Mucosa of stomach (tissue), 1 donor: Measurements from ENCODE around the gene PNPLA1.

Experiments
- H3K27me3 ChIP-seq: one replicate; pipeline ENCODE4 v1.7.0; 2013; ENCODE audit warnings: mild to moderate bottlenecking, low read length; ENCODE audit not compliant: control insufficient read depth, insufficient read depth
- H3K36me3 ChIP-seq: one replicate; pipeline ENCODE4 v1.7.0; 2013; ENCODE audit warnings: low read length; ENCODE audit not compliant: control insufficient read depth, insufficient read depth
- H3K4me1 ChIP-seq: one replicate; pipeline ENCODE4 v1.7.0; 2013; ENCODE audit warnings: mild to moderate bottlenecking, low read length; ENCODE audit not compliant: control insufficient read depth, insufficient read depth
- H3K4me3 ChIP-seq: one replicate; pipeline ENCODE4 v1.7.0; 2013; ENCODE audit warnings: low read length
- H3K9ac ChIP-seq: one replicate; pipeline ENCODE4 v1.7.0; 2013; ENCODE audit warnings: mild to moderate bottlenecking, low read length, moderate library complexity
- H3K9me3 ChIP-seq: one replicate; pipeline ENCODE4 v1.7.0; 2013; ENCODE audit warnings: mild to moderate bottlenecking, low read length, moderate library complexity; ENCODE audit not compliant: control insufficient read depth
- donor health status: Pancreatic carcinoma.

Gene PNPLA1

DNA sequence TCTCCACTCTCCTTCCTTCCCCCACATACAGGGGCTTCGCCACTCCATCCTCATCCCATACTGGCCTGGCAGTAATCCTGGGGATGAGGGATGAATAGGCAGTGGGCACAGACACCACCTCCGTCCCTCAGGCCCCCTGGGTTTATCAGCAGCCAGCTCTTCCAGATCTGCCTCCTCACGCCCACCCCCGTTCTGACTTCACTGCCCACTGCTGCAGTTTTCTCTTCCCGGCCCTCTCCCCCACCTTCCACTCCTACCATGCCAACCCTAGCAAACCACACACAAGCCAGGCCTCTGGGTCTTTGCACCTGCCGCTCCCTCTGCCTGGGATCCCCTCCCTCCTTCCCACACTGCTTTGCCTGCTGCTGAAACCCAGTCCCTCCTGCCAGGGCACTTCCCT lies 22.3 kb downstream of the PNPLA1 start:
- H3K4me3 ChIP-seq: no peak overlapping the region
- H3K36me3 ChIP-seq: no peaks in the 10 kb centered on the region
- peaks cover 11% of the 10 kb centered on the region for H3K27me3 ChIP-seq
- H3K9ac ChIP-seq: no peak overlapping the region
- H3K4me1 ChIP-seq: peaks cover 7% of the 10 kb centered on the region
- H3K9me3 ChIP-seq: no peaks in the 10 kb centered on the region

DNA sequence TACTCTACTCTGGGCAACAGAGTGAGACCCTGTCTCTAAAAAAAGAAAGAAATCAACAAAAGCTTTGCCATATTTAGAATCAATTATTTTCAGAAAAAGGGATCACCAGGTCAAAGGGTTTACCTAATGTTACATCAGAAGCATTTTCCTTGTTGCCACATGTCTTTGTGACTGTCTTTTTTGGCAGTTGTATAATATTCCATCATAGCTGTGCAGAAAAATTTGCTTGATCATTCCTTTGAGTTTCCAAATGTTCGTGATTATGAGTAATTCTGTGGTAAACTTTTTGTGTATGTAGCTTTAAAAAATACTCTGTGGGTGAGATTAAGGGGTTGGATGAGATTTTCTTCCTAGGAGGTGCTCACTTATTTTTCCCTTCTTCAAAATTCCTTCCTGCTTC lies 26.4 kb downstream of the PNPLA1 start:
- Histone ChIP-seq H3K4me3 (no peak overlapping the region), H3K36me3 (no peaks in the 10 kb centered on the region), H3K4me1 (no peaks in the 10 kb centered on the region), H3K27me3 (no peaks in the 10 kb centered on the region), H3K9ac (no peak overlapping the region), H3K9me3 (no peaks in the 10 kb centered on the region)

DNA sequence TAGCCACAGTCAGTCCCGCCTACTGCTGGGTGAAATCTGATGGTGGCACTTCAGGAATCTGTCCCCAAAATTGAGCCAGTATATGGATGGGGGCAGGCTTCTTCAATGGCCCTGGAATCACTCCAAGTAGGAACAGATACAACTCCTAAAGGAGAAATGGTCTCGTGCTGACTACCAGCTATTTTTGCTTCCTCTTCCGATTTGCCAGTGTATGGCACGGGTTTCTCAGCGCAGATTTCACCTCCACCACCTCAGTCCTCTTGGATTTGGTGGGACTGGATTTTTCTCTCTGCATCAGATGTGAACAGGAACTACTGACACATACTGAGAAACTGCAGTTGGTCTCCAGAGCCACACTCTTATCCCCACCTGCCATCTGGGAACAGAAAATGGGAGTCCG lies 27.2 kb downstream of the PNPLA1 start:
- H3K27me3 ChIP-seq: no peaks in the 10 kb centered on the region
- no peak overlapping the region for H3K4me3 ChIP-seq
- no peaks in the 10 kb centered on the region for H3K36me3 ChIP-seq
- peaks cover 8% of the 10 kb centered on the region for H3K4me1 ChIP-seq
- H3K9ac ChIP-seq: no peak overlapping the region
- no peaks in the 10 kb centered on the region for H3K9me3 ChIP-seq

DNA sequence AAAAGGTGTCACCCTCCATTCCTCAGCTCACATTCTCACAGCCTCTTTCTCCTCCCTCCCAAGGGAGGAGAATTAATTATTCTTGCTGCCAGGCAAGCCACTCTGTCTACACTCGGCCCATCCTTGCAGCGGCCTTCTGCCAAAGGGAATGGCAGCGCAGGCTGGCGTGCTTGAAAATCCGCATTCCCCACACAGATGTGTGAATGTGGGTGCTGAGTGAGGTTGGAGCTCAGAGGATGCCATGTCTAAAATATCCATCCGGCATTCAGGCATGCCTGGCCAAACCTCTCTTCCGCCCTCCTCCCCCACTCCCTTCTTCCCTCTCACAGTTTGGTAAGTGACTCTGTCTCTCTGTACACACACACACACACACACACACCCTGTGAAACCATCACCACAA lies 27.7 kb downstream of the PNPLA1 start:
- no peak overlapping the region for H3K9ac ChIP-seq
- no peaks in the 10 kb centered on the region for H3K9me3 ChIP-seq
- no peak overlapping the region for H3K4me3 ChIP-seq
- no peaks in the 10 kb centered on the region for H3K36me3 ChIP-seq
- peaks cover 12% of the 10 kb centered on the region for H3K4me1 ChIP-seq
- H3K27me3 ChIP-seq: no peaks in the 10 kb centered on the region

DNA sequence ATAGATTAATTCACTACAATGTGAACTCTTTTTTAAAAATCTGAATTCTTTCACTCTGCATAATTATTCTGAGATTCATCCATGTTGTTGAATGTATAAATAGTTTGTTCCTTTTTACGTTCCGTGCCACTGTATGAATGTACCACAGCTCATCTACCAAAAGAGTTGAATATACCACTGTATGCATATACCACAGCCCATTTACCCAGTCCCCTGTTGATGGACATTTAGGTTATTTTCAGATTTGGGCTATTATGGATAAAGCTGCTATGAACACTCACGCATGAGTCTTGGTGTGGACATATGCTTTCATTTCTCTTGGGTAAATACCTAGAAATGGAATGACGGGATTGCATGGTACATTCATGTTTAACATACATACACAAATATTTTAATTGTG lies 28.2 kb downstream of the PNPLA1 start:
- H3K4me1 ChIP-seq: peaks cover 16% of the 10 kb centered on the region
- H3K9ac ChIP-seq: no peak overlapping the region
- H3K36me3 ChIP-seq: no peaks in the 10 kb centered on the region
- no peaks in the 10 kb centered on the region for H3K27me3 ChIP-seq
- no peaks in the 10 kb centered on the region for H3K9me3 ChIP-seq
- H3K4me3 ChIP-seq: no peak overlapping the region

DNA sequence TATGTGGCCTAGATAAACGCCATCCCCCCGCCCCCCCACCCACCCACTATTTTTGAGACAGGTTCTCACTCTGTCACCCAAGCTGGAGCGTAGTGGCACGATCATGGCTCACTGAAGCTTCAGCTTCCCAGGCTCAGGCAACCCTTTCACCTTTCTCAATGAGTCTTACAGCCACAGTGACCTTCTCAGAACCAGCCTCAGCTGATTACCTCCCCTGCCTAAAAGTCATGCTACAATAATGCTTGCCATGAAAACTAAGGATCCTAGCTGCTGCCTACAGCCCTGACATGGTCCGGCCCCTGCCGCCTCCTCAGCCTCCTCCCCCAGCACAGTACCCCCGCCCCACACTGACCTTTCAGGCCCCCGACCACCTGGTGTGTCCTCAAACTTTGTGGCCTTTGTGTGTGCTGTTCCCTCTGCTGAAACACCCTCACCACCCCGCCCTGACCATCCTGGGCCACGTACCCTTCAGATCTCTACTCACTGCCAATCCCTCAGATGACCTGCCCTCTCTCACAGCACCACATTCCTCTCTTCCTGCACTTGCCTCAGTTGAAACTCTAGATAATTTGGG lies 31.3 kb downstream of the PNPLA1 start:
- Histone ChIP-seq H3K9me3 (no peaks in the 10 kb centered on the region), H3K9ac (no peak overlapping the region), H3K4me3 (no peak overlapping the region)

DNA sequence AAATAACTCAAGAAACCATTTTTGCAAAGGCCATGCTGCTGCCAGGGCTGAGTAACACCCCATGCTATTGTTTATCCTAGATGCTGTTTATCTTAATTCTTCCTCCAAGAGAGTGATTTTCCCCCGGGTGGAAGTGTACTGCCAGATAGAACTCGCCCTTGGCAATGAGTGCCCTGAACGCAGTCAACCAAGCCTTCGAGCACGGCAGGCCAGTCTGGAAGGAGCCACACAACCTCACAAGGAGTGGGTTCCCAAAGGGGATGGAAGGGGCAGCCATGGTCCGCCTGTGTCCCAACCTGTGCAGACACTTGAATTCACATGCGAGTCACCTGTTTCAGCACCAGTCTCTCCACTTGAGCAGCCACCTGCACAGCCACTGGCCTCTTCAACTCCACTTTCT lies 31.9 kb downstream of the PNPLA1 start:
- H3K36me3 ChIP-seq: no peaks in the 10 kb centered on the region
- peaks cover 16% of the 10 kb centered on the region for H3K4me1 ChIP-seq
- H3K9ac ChIP-seq: no peak overlapping the region
- H3K27me3 ChIP-seq: no peaks in the 10 kb centered on the region
- H3K4me3 ChIP-seq: no peak overlapping the region
- no peaks in the 10 kb centered on the region for H3K9me3 ChIP-seq

More for the DNA sequence above, 31.3 kb downstream of the PNPLA1 start:
- Histone ChIP-seq H3K4me1 (peaks cover 16% of the 10 kb centered on the region), H3K27me3 (no peaks in the 10 kb centered on the region), H3K36me3 (no peaks in the 10 kb centered on the region)

DNA sequence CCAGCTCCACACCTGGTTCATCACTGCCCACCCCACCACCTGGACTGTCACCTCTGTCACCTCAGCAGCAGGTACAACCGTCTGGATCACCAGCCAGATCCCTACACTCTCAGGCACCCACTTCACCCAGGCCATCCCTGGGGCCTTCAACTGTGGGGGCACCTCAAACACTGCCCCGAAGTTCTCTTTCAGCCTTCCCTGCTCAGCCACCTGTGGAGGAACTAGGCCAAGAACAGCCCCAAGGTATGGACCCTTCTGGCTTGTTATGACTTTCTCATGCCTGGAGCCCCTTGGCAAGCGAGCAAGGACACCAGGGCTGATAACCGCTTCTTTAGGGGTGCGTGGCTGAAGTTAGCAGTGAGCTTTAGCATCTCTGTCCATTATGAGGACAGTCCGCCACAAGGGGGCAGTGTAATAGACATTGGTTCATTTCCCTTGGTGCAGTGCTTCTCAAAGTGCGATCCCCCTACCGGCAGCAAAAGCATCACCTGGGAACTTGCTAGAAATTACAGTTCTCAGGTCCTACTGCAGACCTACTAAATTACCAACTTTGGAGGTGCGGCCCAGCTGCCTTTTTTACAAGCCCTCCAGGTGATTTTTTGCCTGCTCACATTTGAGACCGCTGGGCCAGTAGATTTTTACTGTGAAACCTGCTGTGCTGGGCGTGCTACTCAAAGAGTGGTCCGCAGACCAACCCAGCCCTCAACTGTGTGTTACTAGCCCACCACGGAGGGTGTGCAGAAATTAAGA lies 32.5 kb downstream of the PNPLA1 start:
- Histone ChIP-seq H3K4me1 (peaks cover 16% of the 10 kb centered on the region), H3K27me3 (no peaks in the 10 kb centered on the region), H3K36me3 (no peaks in the 10 kb centered on the region), H3K9ac (no peak overlapping the region), H3K9me3 (no peaks in the 10 kb centered on the region), H3K4me3 (no peak overlapping the region)

DNA sequence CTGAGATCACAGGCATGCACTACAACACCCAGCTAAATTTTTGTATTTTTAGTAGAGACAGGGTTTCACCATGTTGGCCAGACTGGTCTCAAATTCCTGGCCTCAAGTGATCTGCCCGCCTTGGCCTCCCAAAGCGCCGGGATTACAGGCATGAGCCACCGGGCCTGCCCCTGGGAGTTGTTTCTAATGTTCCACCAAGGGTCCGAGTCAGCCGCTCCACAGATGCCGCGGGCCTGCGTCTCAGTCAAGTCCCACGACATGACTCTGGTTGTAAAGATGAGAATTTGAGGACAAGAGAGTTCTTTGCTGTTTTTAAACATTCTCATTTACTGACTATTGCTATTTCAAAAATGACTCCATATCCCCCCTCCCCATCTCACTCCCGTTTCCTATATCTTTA lies 36.0 kb downstream of the PNPLA1 start:
- Histone ChIP-seq H3K4me1 (peaks cover 16% of the 10 kb centered on the region), H3K27me3 (no peaks in the 10 kb centered on the region), H3K4me3 (no peak overlapping the region), H3K36me3 (no peaks in the 10 kb centered on the region), H3K9me3 (no peaks in the 10 kb centered on the region), H3K9ac (no peak overlapping the region)

DNA sequence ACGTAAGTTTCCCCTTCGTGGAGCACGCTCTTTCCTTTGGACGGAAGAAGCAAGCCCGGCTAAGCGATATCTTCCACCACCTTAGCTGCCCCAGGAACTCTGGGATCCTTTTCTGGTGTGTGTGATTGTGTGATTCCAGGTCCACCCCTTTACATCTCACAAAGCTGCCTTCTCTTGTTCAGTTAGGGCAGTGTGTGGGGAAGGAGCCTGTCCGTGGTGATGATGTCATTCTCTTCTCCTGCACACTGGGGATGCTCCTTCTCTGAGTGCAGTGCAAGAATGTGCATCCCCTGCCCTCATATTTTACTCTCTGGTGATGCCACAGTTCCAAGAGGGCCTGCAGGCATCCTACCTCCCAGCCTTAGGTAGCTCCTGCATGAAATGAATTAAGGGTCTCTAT lies 36.5 kb downstream of the PNPLA1 start:
- no peak overlapping the region for H3K9ac ChIP-seq
- peaks cover 15% of the 10 kb centered on the region for H3K4me1 ChIP-seq
- no peaks in the 10 kb centered on the region for H3K27me3 ChIP-seq
- no peaks in the 10 kb centered on the region for H3K9me3 ChIP-seq
- no peak overlapping the region for H3K4me3 ChIP-seq
- no peaks in the 10 kb centered on the region for H3K36me3 ChIP-seq

DNA sequence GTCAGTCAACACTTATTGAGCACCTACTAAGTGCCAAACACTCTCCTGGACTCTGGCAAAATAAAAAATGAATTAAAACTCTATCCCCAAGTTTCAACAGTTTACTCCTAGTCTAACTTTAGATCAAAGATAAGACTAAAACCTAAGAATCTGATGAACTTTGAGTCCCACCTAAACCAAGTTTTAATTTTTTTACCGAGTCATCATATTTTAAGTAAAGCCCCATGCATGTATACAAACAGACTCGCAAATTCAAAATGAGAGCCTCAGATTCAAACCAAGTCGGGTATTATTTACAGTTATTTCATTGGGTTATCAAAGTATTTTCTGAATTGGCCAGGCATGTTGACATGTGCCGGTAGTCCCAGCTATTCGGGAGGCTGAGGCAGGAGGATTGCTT lies 38.7 kb downstream of the PNPLA1 start:
- Histone ChIP-seq H3K9me3 (no peaks in the 10 kb centered on the region), H3K4me1 (peaks cover 11% of the 10 kb centered on the region), H3K9ac (no peak overlapping the region), H3K36me3 (no peaks in the 10 kb centered on the region), H3K27me3 (no peaks in the 10 kb centered on the region), H3K4me3 (no peak overlapping the region)

DNA sequence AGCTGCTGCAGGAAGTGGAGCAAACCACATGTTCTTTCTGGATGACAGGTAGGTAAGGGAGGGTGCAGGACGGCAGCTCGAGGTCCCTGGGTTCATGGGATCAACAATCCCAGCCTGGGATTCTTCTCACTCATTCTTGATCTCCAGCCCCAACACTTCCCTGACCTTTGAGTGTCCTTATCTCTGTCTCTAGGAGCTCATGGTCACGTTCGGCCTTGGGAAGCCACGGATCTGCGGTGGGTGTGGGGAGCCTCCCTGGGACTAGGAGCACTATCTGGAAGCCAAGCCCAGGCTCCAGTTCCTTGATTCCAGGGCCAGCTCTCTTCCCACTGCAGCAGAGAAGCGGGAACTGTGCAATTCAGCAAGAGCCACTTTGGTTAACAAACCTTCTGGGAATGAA lies 39.3 kb downstream of the PNPLA1 start:
- H3K4me3 ChIP-seq: no peak overlapping the region
- H3K4me1 ChIP-seq: peaks cover 15% of the 10 kb centered on the region
- no peak overlapping the region for H3K9ac ChIP-seq
- H3K27me3 ChIP-seq: no peaks in the 10 kb centered on the region
- no peaks in the 10 kb centered on the region for H3K9me3 ChIP-seq
- H3K36me3 ChIP-seq: no peaks in the 10 kb centered on the region
